Stimulated activated CD8-positive, alpha-beta memory T cell treated with anti-CD3 and anti-CD28 coated beads, Interleukin-4, amount 100 ng/mL, for 24 hours (primary cell): Measurements from ENCODE around the gene ZNF723.
"Not testable (repeated sequence)": the region's sequence is repeated elsewhere in the genome, so short reads cannot be mapped to it uniquely, and the experiment has no call there.

Source experiments
- DNase-seq: peaks from one replicate; pipeline ENCODE4 v3.0.0-alpha.2; 2020; ENCODE audit warnings: low read depth

The ZNF723 gene

GRCh38 chr19:22832031-22832762 lies at the start of gene ZNF723:
Gene ZNF723 (plus strand): TSS chr19:22832291. CDS start chr19:22832380, 89 bp downstream.
- DNase-seq = no peak

GRCh38 chr19:22783651-22784410 lies 48.3 kb upstream of the ZNF723 start, which contains the start of gene ZNF99:
Gene ZNF99 (minus strand): TSS chr19:22784151. CDS start chr19:22784016, 135 bp downstream.
- DNase-seq = no peak

- not testable (repeated sequence) for DNase-seq
Measured at GRCh38 chr19:22792863-22793262, 39.2 kb upstream of the ZNF723 start.

GRCh38 chr19:22797040-22797439 lies 35.1 kb upstream of the ZNF723 start:
- no peak for DNase-seq

- no peak for DNase-seq
Measured at GRCh38 chr19:22806418-22806817, 25.7 kb upstream of the ZNF723 start.

GRCh38 chr19:22807061-22807835 lies 24.8 kb upstream of the ZNF723 start:
- no peak for DNase-seq

- no peak for DNase-seq
Measured at GRCh38 chr19:22814124-22814523, 18.0 kb upstream of the ZNF723 start.

GRCh38 chr19:22831211-22831610 lies 880 bp upstream of the ZNF723 start:
- no peak for DNase-seq

- not testable (repeated sequence) for DNase-seq
Measured at GRCh38 chr19:22857713-22858320, 25.7 kb downstream of the ZNF723 start.

GRCh38 chr19:22882797-22883196 lies 50.7 kb downstream of the ZNF723 start:
- DNase-seq = no peak

GRCh38 chr19:22893855-22894270 lies 61.8 kb downstream of the ZNF723 start:
- DNase-seq = no peak

GRCh38 chr19:22901431-22902130 lies 69.5 kb downstream of the ZNF723 start:
- no peak for DNase-seq
